Gastrocnemius medialis (tissue), 4 donors: Measurements from ENCODE around the gene ALPL. TPM values are rescaled to one million over a fixed set of nuclear protein-coding genes. Genes with fewer than 3 reads are reported as not detected.

ENCODE experiments used
- ATAC-seq, 2 donors: fragments of 150-250 bp; one replicate each; pipeline ENCODE4 v1.9.1; 2016
- DNase-seq, 2 donors: peaks; one replicate each; pipeline ENCODE4 v3.0.0-alpha.2; 2019
- H3K27ac ChIP-seq, 4 donors: fragments of 200-600 bp; sonication (generic); 1 replicate in 1 of 4; 2 replicates in 3 of 4; pipeline ENCODE4 v1.5.1; 2016 to 2018; ENCODE audit warnings: mild to moderate bottlenecking in 2 of 4, moderate library complexity in 1 of 4
- H3K27me3 ChIP-seq, 3 donors: fragments of 200-600 bp; sonication (generic) in 2 of 3; 1 replicate in 1 of 3; 2 replicates in 2 of 3; pipeline versions ENCODE4 v1.5.1 to v1.6.0; 2016 to 2019; ENCODE audit warnings: mild to moderate bottlenecking in 1 of 3, moderate library complexity in 1 of 3
- H3K36me3 ChIP-seq, 2 donors: fragments of 200-600 bp; sonication (generic) in 1 of 2; one replicate each; pipeline ENCODE4 v1.5.1; 2017 to 2018
- H3K4me1 ChIP-seq, 2 donors: fragments of 200-600 bp; sonication (generic) in 1 of 2; one replicate each; pipeline ENCODE4 v1.5.1; 2016 to 2017; ENCODE audit warnings: mild to moderate bottlenecking in 2 of 2
- H3K4me3 ChIP-seq, 4 donors: fragments of 200-600 bp; sonication (generic) in 3 of 4; 1 replicate in 1 of 4; 2 replicates in 3 of 4; pipeline ENCODE4 v1.5.1; 2016 to 2019; ENCODE audit warnings: mild to moderate bottlenecking in 2 of 4
- H3K9me3 ChIP-seq, 3 donors: fragments of 200-600 bp; sonication (generic) in 2 of 3; 1 replicate in 1 of 3; 2 replicates in 2 of 3; pipeline ENCODE4 v1.5.1; 2016 to 2019
- POLR2A ChIP-seq, 2 donors: fragments of 450-650 bp; IDR thresholded peaks; one replicate each; pipeline ENCODE4 v1.6.1; 2017; ENCODE audit warnings: antibody characterized with exemption in 2 of 2, mild to moderate bottlenecking in 2 of 2, moderate library complexity in 2 of 2
- in situ Hi-C, 4 donors: fragments of 200-750 bp; cut with MboI; loops; one replicate each; pipeline versions ENCODE4 v1.15.0 to v1.8.0; 2017; ENCODE audit warnings: low sequenced_read_pairs in 4 of 4
- intact Hi-C: fragments of 100-400 bp; cut with DNase I; formaldehyde crosslinking; loops from one replicate; pipeline ENCODE4 v1.15.1; 2023; ENCODE audit warnings: low total_unique reads
- total RNA-seq, 4 donors: library from RNA; depleted of rRNA; stranded (reverse); fragments of >200 nt; gene quantifications; one replicate each; pipeline versions ENCODE4 v1.1.0 to v1.2.3, GENCODE V29; 2016
- TF ChIP-seq, protein P1 (sequence below), 5 experiments: fragments of 450-650 bp in 3 of 5; fragments of 200-600 bp in 2 of 5; sonication (generic) in 2 of 5; IDR thresholded peaks in 4 of 5; conservative IDR thresholded peaks in 1 of 5; 1 replicate in 4 of 5; 2 replicates in 1 of 5; pipeline ENCODE4 v1.5.1; 2016 to 2019; ENCODE audit warnings: antibody characterized with exemption in 5 of 5, mild to moderate bottlenecking in 3 of 5, moderate library complexity in 3 of 5

ALPL gene
- total RNA-seq, 4 donors from 2014 or later = 0.90 to 3.6 (median 2.2) TPM

DNA sequence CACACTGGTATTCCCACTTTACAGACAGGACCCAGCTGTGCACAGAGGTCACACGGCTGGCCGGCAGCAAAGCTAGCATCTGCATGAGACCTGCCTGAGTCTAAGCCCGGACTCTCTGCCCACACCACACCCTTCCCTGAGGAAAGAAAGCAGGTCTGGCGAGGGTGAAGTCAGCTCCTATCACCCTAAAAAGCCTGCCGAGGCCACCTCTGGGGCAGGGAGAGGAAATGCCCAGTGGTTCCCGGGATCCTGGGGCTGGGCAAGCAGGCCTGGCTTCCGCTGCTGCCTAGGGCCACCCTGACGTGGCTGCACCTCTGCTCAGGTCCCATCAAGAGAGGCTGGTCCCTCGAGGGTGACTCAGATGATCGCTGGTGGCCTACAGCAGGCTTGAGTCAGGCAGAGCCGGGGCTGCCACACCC lies 117.7 kb downstream of the ALPL start:
- Histone ChIP-seq H3K27me3 (peaks cover 12 to 39% (median 28%) of the 10 kb centered on the region in 3 donors), H3K4me1 (peaks cover 0 to 2% of the 10 kb centered on the region in 2 donors), H3K9me3 (no peaks in the 10 kb centered on the region), H3K4me3 (no peak overlapping the region), H3K36me3 (no peaks in the 10 kb centered on the region), H3K27ac (no peak overlapping the region)
- in situ Hi-C loops = no loop called here
- intact Hi-C loops = no loop called here
- TF ChIP-seq, protein P1, sequence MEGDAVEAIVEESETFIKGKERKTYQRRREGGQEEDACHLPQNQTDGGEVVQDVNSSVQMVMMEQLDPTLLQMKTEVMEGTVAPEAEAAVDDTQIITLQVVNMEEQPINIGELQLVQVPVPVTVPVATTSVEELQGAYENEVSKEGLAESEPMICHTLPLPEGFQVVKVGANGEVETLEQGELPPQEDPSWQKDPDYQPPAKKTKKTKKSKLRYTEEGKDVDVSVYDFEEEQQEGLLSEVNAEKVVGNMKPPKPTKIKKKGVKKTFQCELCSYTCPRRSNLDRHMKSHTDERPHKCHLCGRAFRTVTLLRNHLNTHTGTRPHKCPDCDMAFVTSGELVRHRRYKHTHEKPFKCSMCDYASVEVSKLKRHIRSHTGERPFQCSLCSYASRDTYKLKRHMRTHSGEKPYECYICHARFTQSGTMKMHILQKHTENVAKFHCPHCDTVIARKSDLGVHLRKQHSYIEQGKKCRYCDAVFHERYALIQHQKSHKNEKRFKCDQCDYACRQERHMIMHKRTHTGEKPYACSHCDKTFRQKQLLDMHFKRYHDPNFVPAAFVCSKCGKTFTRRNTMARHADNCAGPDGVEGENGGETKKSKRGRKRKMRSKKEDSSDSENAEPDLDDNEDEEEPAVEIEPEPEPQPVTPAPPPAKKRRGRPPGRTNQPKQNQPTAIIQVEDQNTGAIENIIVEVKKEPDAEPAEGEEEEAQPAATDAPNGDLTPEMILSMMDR (IDR thresholded peaks at IDR 0.05 in 4 of 5, conservative IDR thresholded peaks at IDR 0.05 in 1 of 5) = no peak
- no peak for TF ChIP-seq POLR2A (IDR thresholded peaks at IDR 0.05)
- no peak for ATAC-seq
- DNase-seq = no peak

Other genes with a start within 250 kb of the ALPL start
- 10 to 100 TPM; 17.1 to 39.9 (median 26.7) TPM for gene ECE1, start 219.0 kb upstream of the ALPL start, total RNA-seq
- 1 to 10 TPM in 2 of 4 donors, under 1 TPM in 2; 0.73 to 2.1 (median 1.3) TPM for gene NBPF3, start 69.3 kb upstream of the ALPL start, total RNA-seq
- gene RAP1GAP, start 159.9 kb downstream of the ALPL start, total RNA-seq = under 1 TPM in 2 of 4 donors, not detected in 2; 0.46 to 0.75 TPM